ENCODE measurements around the gene SFXN4. TPM values are rescaled to one million over a fixed set of nuclear protein-coding genes. Genes with fewer than 3 reads are reported as not detected.

The SFXN4 gene
- total RNA-seq, 2 experiments from 2014 or later, result 27.8 to 46.4 TPM

GRCh38 chr10:119198438-119198837 is 32.9 kb upstream of the SFXN4 start:
- CTCF ChIA-PET (ENCODE audit: unreplicated experiment), result interaction anchor here (1.5 to 2.3 kb wide), 4 partner anchors 111 to 247 kb away, joined by 3 to 16 read pairs (median 7); no protein-coding TSS in a partner anchor
- Histone ChIP-seq H2AFZ (ENCODE audit: low read length) (no peak overlapping the region), H3K4me2 (ENCODE audit: low read length) (no peak overlapping the region), H4K20me1 (ENCODE audit: insufficient read depth, low read length) (no peaks in the 10 kb centered on the region), H3K9me2 (ENCODE audit: insufficient read depth, low read length) (no peaks in the 10 kb centered on the region), H3K4me1 (ENCODE audit: insufficient read depth, low read length, poor library complexity, severe bottlenecking) (no peaks in the 10 kb centered on the region), H3K79me2 (ENCODE audit: insufficient read depth, low read depth, low read length) (no peaks in the 10 kb centered on the region), H3K27ac (ENCODE audit: low read depth, low read length, poor library complexity, severe bottlenecking) (no peak overlapping the region), H3K36me3 (ENCODE audit: insufficient read depth, low read length) (no peaks in the 10 kb centered on the region), H3K4me3 (ENCODE audit: low read depth, low read length, poor library complexity, severe bottlenecking) (no peak overlapping the region), H3K9me3 (ENCODE audit: low read length) (no peaks in the 10 kb centered on the region)
- POLR2A ChIA-PET, result interaction anchor here (1.2 to 2.1 kb wide), 3 partner anchors 8 to 291 kb away, joined by 3 to 8 read pairs (median 3); no protein-coding TSS in a partner anchor
- BruUV-seq (replicated peaks), result no TSS peak
- intact Hi-C loops (cut with micrococcal nuclease; ENCODE audit: unreplicated experiment), result loop anchor here (1.0 to 2.0 kb wide), 2 partner anchors 59 to 344 kb away; partner anchors contain the start of gene RGS10
- peak; percentile 53 for DNase-seq (ENCODE audit: low spot score)
- TF ChIP-seq, protein P1, sequence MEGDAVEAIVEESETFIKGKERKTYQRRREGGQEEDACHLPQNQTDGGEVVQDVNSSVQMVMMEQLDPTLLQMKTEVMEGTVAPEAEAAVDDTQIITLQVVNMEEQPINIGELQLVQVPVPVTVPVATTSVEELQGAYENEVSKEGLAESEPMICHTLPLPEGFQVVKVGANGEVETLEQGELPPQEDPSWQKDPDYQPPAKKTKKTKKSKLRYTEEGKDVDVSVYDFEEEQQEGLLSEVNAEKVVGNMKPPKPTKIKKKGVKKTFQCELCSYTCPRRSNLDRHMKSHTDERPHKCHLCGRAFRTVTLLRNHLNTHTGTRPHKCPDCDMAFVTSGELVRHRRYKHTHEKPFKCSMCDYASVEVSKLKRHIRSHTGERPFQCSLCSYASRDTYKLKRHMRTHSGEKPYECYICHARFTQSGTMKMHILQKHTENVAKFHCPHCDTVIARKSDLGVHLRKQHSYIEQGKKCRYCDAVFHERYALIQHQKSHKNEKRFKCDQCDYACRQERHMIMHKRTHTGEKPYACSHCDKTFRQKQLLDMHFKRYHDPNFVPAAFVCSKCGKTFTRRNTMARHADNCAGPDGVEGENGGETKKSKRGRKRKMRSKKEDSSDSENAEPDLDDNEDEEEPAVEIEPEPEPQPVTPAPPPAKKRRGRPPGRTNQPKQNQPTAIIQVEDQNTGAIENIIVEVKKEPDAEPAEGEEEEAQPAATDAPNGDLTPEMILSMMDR (conservative IDR thresholded peaks at IDR 0.05; ENCODE audit: low read length), result peak; percentile 87
- no peak for TF ChIP-seq EZH2phosphoT487 (IDR thresholded peaks at IDR 0.05; ENCODE audit: borderline replicate concordance, low read depth, low read length)

DNA sequence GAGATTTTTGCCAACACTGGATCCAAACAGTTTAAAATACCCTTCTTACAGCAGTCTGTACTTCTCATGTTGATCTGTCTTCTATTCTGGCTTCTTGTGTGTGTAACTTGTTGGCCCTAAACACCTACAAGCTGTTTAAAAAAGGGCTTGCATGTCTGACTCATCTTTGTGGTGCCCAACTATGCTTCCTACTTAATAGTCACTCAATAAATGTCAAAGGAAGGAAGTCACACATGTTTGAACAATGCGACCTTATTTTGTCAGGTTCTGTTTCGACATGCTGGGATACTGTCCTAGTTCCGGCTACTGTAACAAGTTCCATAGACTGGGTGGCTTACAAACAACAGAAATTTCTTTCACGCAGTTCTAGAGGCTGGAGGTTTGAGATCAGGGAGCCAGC is 32.4 kb upstream of the SFXN4 start:
- H3K27ac ChIP-seq (ENCODE audit: low read depth, low read length, poor library complexity, severe bottlenecking), result no peak overlapping the region
- H3K9me2 ChIP-seq (ENCODE audit: insufficient read depth, low read length), result no peaks in the 10 kb centered on the region
- POLR2A ChIA-PET, result interaction anchor here (1.3 to 2.1 kb wide), 2 partner anchors 8 to 33 kb away, joined by 3 to 8 read pairs; no protein-coding TSS in a partner anchor
- intact Hi-C loops (cut with micrococcal nuclease; ENCODE audit: unreplicated experiment), result loop anchor here (1.0 to 2.0 kb wide), 2 partner anchors 59 to 345 kb away; partner anchors contain the start of gene RGS10
- H3K9me3 ChIP-seq (ENCODE audit: low read length), result no peaks in the 10 kb centered on the region
- no peaks in the 10 kb centered on the region for H4K20me1 ChIP-seq (ENCODE audit: insufficient read depth, low read length)
- no peaks in the 10 kb centered on the region for H3K4me1 ChIP-seq (ENCODE audit: insufficient read depth, low read length, poor library complexity, severe bottlenecking)
- no peak overlapping the region for H2AFZ ChIP-seq (ENCODE audit: low read length)
- no peak overlapping the region for H3K4me2 ChIP-seq (ENCODE audit: low read length)
- H3K36me3 ChIP-seq (ENCODE audit: insufficient read depth, low read length), result no peaks in the 10 kb centered on the region
- no peak for TF ChIP-seq EZH2phosphoT487 (IDR thresholded peaks at IDR 0.05; ENCODE audit: borderline replicate concordance, low read depth, low read length)
- TF ChIP-seq, protein P1 (conservative IDR thresholded peaks at IDR 0.05; ENCODE audit: low read length), result no peak
- CTCF ChIA-PET (ENCODE audit: unreplicated experiment), result interaction anchor here (2.3 kb wide), 1 partner anchor 247 kb away, joined by 16 read pairs; no protein-coding TSS in a partner anchor
- DNase-seq (ENCODE audit: low spot score), result no peak
- no TSS peak for BruUV-seq (replicated peaks)
- H3K79me2 ChIP-seq (ENCODE audit: insufficient read depth, low read depth, low read length), result no peaks in the 10 kb centered on the region
- no peak overlapping the region for H3K4me3 ChIP-seq (ENCODE audit: low read depth, low read length, poor library complexity, severe bottlenecking)

DNA sequence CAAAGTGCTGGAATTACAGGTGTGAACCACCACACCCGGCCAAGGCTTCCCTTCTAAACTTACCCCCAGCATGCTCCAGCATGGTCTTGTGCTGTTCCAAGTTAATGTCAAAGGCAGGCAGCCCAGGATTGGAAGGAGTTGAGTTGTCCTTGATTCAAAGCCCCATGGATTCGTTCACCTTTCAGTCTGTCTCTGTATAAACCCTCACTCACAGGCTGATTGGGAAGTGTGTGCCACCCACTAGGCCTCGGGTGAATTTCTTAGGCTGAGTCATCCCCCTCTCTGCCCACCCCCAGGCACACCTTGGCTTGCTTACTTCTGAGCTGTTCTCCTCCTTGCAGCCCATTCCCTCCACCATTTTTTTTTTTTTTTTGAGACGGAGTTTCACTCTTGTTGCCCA is 26.4 kb upstream of the SFXN4 start:
- Histone ChIP-seq H3K36me3 (ENCODE audit: insufficient read depth, low read length) (no peaks in the 10 kb centered on the region), H3K4me1 (ENCODE audit: insufficient read depth, low read length, poor library complexity, severe bottlenecking) (no peaks in the 10 kb centered on the region), H3K4me3 (ENCODE audit: low read depth, low read length, poor library complexity, severe bottlenecking) (no peak overlapping the region), H3K9me3 (ENCODE audit: low read length) (no peaks in the 10 kb centered on the region), H3K4me2 (ENCODE audit: low read length) (no peak overlapping the region), H3K79me2 (ENCODE audit: insufficient read depth, low read depth, low read length) (no peaks in the 10 kb centered on the region), H2AFZ (ENCODE audit: low read length) (no peak overlapping the region), H3K27ac (ENCODE audit: low read depth, low read length, poor library complexity, severe bottlenecking) (no peak overlapping the region), H4K20me1 (ENCODE audit: insufficient read depth, low read length) (no peaks in the 10 kb centered on the region), H3K9me2 (ENCODE audit: insufficient read depth, low read length) (no peaks in the 10 kb centered on the region)
- POLR2A ChIA-PET, result interaction anchor here (0.6 kb wide), 1 partner anchor 11 kb away, joined by 3 read pairs; no protein-coding TSS in a partner anchor
- DNase-seq (ENCODE audit: low spot score), result no peak
- intact Hi-C loops (cut with micrococcal nuclease; ENCODE audit: unreplicated experiment), result no loop called here
- no TSS peak for BruUV-seq (replicated peaks)
- CTCF ChIA-PET (ENCODE audit: unreplicated experiment), result no interaction called here
- TF ChIP-seq EZH2phosphoT487 (IDR thresholded peaks at IDR 0.05; ENCODE audit: borderline replicate concordance, low read depth, low read length), result no peak
- TF ChIP-seq, protein P1 (conservative IDR thresholded peaks at IDR 0.05; ENCODE audit: low read length), result no peak

Data from OCI-LY7 (cell line).